Measurements from ENCODE around the gene FBRS. TPM values are rescaled to one million over a fixed set of nuclear protein-coding genes. Genes with fewer than 3 reads are reported as not detected.
A peak's percentile ranks its signal among the peaks of the same experiment; 100 is the strongest.

The FBRS gene
- polyA plus RNA-seq (2012; ENCODE audit: insufficient read depth, insufficient read length, low read depth), result 102 TPM

- Histone ChIP-seq H3K36me3 (peaks cover 21% of the 10 kb centered on the region), H3K9me3 (no peaks in the 10 kb centered on the region), H3K4me3 (ENCODE audit: low read depth, low read length) (peak within 1 kb of the TSS; percentile 70), H3K4me1 (0 out of 2 replicates have a peak, but pooled peaks cover 3% of the 10 kb centered on the region), H3K27me3 (no peaks in the 10 kb centered on the region)
- peak; percentile 63 for TF ChIP-seq CTCF (IDR thresholded peaks at IDR 0.05; ENCODE audit: low read depth, low read length)
- peak; percentile 100 for DNase-seq
These were observed at the start of gene FBRS for GRCh38 chr16:30657866-30658730. FBRS (plus strand) TSS chr16:30658431; CDS start chr16:30659519, 1,088 bp downstream.

DNA sequence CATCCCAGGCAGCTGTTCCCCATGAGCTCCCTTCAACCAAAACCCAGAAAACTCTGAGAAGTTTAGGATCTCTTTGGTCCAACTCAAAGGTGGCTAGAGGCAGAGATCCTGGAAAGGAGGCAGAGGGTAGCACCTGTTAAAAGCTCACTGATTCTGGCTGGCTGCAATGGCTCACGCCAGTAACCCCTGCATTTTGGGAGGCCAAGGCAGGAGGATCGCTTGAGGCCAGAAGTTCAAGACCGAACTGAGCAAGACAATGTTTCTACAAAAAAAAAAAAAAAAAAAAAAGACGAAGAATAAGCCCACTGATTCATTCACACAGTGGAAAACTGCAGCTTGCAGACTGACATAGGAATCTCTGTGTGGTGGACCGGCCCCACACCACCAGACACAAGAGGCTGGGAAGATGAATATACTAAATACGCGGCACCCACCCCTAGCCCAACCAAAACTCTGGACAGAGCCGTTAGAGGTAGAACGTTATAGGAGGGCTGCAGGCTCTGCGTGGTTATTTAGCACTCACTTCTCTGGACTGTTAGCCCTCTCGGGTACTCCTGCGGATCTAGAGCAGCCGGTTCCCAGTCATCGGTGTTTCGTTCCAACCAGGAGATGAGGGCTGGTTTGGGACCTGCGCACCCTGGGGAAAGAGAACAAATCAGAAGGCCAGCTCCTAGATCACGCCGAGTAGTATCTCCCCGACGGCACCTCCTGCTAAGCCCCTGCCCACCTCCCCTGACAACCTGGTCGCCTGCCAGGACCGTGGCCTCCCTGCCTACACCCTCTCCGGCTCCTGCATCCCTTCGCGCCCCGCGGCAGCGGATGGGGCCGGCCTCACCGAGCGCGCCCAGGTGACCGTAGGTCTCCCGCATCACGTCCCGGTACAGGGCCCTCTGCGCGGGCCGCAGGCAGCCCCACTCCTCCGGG is 49.0 kb upstream of the FBRS start:
- Histone ChIP-seq H3K27me3 (no peaks in the 10 kb centered on the region), H3K4me1 (no peaks in the 10 kb centered on the region), H3K4me3 (ENCODE audit: low read depth, low read length) (peak overlapping the region; percentile 93), H3K9me3 (no peaks in the 10 kb centered on the region), H3K36me3 (peaks cover 29% of the 10 kb centered on the region)
- peak; percentile 65 for DNase-seq
- no peak for TF ChIP-seq CTCF (IDR thresholded peaks at IDR 0.05; ENCODE audit: low read depth, low read length)

DNA sequence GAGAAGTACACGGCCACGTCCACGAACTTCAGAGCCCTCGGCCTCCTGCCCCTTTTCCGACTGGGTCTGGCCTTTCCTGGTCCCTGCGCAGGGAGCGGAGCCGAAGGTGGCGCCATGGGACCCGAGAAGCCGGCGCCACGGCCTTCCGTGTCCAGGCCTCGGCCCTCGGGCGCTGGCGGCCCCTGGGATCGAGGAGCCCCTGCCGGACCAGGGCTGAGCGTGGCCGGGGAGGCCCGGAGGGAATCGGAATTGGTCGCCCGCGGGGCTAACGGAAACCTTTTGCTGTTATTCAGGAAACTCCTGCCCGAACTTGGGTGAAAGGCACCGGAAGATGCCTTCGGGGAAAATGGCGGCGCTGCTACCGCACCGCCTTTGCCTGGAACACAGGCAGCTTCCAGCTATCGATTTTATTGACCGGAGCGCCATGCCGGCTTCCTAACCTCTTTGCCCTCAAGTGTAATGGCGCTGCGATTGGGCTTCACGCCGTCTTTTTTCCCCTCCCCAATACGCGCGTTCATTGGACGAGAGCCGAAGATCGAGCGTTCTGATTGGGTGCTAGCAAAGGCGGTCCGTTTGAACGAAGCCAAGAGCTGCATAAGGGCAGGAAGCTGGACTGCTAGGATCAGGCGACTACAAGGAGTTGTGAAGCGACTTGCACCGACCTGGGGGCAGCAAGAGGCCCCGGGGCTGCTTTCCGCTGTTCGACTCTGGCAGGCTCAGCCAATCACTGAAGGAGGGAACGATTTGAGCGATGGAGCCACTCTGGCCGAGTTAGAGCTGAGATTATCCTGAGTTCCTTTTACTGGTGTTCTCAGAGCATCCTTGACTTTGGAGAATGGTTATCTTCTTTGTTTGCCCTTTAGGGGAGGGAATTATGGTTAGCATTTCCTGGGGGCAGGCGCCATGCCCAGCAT is 48.0 kb upstream of the FBRS start, which contains the start of gene ZNF689:
Gene ZNF689, minus strand, starts transcription at position 464 of the 914 bp plus-strand sequence. Its CDS starts 348 bp downstream, at position 116.
- peak within 1 kb of the TSS; percentile 93 for H3K4me3 ChIP-seq (ENCODE audit: low read depth, low read length)
- DNase-seq, result peak; percentile 94
- peaks cover 1% of the 10 kb centered on the region for H3K4me1 ChIP-seq
- no peaks in the 10 kb centered on the region for H3K27me3 ChIP-seq
- no peaks in the 10 kb centered on the region for H3K9me3 ChIP-seq
- peaks cover 20% of the 10 kb centered on the region for H3K36me3 ChIP-seq
- TF ChIP-seq CTCF (IDR thresholded peaks at IDR 0.05; ENCODE audit: low read depth, low read length), result no peak

DNA sequence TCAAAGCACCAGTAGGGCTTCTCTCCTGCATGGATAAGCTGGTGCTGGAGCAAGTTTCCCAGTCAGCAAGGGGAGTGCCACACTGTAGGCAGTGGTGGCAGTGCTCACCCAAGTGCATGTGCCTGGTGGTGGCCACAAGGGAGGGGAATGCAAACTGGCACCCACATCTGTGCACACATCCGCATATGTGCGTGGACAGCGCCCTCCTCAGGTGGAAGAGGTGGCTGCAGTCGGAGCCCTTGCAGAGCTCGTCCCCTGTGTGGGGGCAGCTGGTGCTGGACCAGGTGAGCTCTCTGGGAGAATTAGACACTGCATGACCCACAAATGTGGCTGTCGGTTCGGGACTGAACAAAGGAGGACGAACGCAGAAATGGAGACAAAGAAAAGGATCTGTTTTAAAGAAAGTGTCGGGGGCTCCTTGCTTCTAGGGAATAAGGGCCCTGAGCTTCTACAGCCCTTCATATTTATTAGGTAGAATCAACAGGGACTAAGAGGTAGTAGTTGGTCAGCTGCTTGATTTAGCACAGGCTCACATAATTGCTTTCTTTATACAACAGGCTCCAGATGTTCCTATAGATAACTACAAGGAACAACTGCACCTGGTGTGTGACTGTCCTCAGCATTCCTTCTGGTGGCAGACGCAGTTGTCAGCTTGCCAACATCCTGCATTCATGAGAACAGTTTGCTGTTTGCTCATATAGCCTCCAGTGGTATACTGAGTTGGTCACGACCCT is 42.7 kb upstream of the FBRS start:
- no peaks in the 10 kb centered on the region for H3K36me3 ChIP-seq
- no peak overlapping the region for H3K4me3 ChIP-seq (ENCODE audit: low read depth, low read length)
- H3K9me3 ChIP-seq, result no peaks in the 10 kb centered on the region
- peaks cover 7% of the 10 kb centered on the region for H3K4me1 ChIP-seq
- peak; percentile 85 for DNase-seq
- TF ChIP-seq CTCF (IDR thresholded peaks at IDR 0.05; ENCODE audit: low read depth, low read length), result peak; percentile 85
- H3K27me3 ChIP-seq, result no peaks in the 10 kb centered on the region

GRCh38 chr16:30619202-30619601 is 39.0 kb upstream of the FBRS start:
- Histone ChIP-seq H3K4me1 (peaks cover 7% of the 10 kb centered on the region), H3K27me3 (no peaks in the 10 kb centered on the region), H3K36me3 (no peaks in the 10 kb centered on the region), H3K9me3 (no peaks in the 10 kb centered on the region), H3K4me3 (ENCODE audit: low read depth, low read length) (no peak overlapping the region)
- no peak for TF ChIP-seq CTCF (IDR thresholded peaks at IDR 0.05; ENCODE audit: low read depth, low read length)
- DNase-seq, result no peak
